Panc1 (cell line): ENCODE results near the gene ETHE1. TPM values are rescaled to one million over a fixed set of nuclear protein-coding genes. Genes with fewer than 3 reads are reported as not detected.
A peak's percentile ranks its signal among the peaks of the same experiment; 100 is the strongest.

ENCODE experiments used
- ATAC-seq: fragments of 200-7000 bp; cut with Tn5 transposase; 2 replicates; pipeline ENCODE4 v1.9.1; 2020; ENCODE audit warnings: mild to moderate bottlenecking, moderate library complexity
- BruUV-seq: library from RNA; stranded (reverse); fragments of 400-500 nt; replicated peaks from 2 replicates; lab custom pipeline; 2021; lab: Mats Ljungman, UMichigan
- CTCF ChIA-PET: fragments of 300-600 bp; sonication (Branson Sonifier 250); formaldehyde crosslinking; loops from one replicate; lab custom pipeline; 2022; ENCODE audit warnings: antibody characterized with exemption; lab: Charles Lee
- POLR2A ChIA-PET: fragments of 300-600 bp; sonication (Branson Sonifier 250); formaldehyde crosslinking; loops from one replicate; lab custom pipeline; 2022; ENCODE audit warnings: antibody characterized with exemption; lab: Charles Lee
- DNase-seq: peaks from one replicate; pipeline ENCODE4 v3.0.0-alpha.2; 2010; ENCODE audit warnings: low read depth, low spot score
- H3K27ac ChIP-seq: 2 replicates; pipeline ENCODE4 v1.5.1; 2011; ENCODE audit warnings: mild to moderate bottlenecking, low read length, inconsistent platforms
- H3K27me3 ChIP-seq: fragments of 200-500 bp; sonication (Bioruptor generic); 2 replicates; pipeline ENCODE4 v1.6.0; 2014; ENCODE audit warnings: low read length, inconsistent platforms; ENCODE audit not compliant: control insufficient read depth, insufficient read depth
- H3K36me3 ChIP-seq: fragments of 200-500 bp; sonication (Bioruptor generic); 2 replicates; pipeline ENCODE4 v1.5.1; 2014; ENCODE audit warnings: inconsistent platforms, mild to moderate bottlenecking, low read length, moderate library complexity; ENCODE audit not compliant: control insufficient read depth, insufficient read depth
- H3K4me1 ChIP-seq: 2 replicates; pipeline ENCODE4 v1.5.1; 2011; ENCODE audit warnings: inconsistent platforms, mild to moderate bottlenecking, low read length, moderate library complexity; ENCODE audit not compliant: control insufficient read depth, insufficient read depth
- H3K4me3 ChIP-seq, 2 experiments: 2 replicates each; pipeline ENCODE4 v1.5.1; 2011 to 2012; ENCODE audit warnings: low read depth in 2 of 2, low read length in 2 of 2, mild to moderate bottlenecking in 2 of 2, inconsistent platforms in 1 of 2, moderate library complexity in 1 of 2
- H3K9me3 ChIP-seq: fragments of 200-500 bp; sonication (Bioruptor generic); 2 replicates; pipeline ENCODE4 v1.5.1; 2014; ENCODE audit warnings: low read depth, mild to moderate bottlenecking, inconsistent platforms, low read length, moderate library complexity; ENCODE audit not compliant: control insufficient read depth, insufficient read depth
- POLR2AphosphoS5 ChIP-seq: IDR thresholded peaks from 2 replicates; pipeline ENCODE4 v1.6.1; 2012; ENCODE audit warnings: mild to moderate bottlenecking, low read depth, low read length, moderate library complexity
- SIN3A ChIP-seq: IDR thresholded peaks from 2 replicates; pipeline ENCODE4 v1.6.1; 2012; ENCODE audit warnings: low read depth, mild to moderate bottlenecking, low read length, moderate library complexity, borderline replicate concordance; ENCODE audit not compliant: insufficient read depth
- TCF7L2 ChIP-seq: IDR thresholded peaks from 2 replicates; pipeline ENCODE4 v1.6.1; 2011; ENCODE audit warnings: mild to moderate bottlenecking, low read depth, low read length, inconsistent platforms
- in situ Hi-C: cut with HindIII; loops from 2 replicates; pipeline ENCODE4 v1.10.0; 2016; ENCODE audit warnings: low sequenced_read_pairs, low pct_unique_long_range_greater_than_20kb
- intact Hi-C: fragments of 100-400 bp; cut with micrococcal nuclease; formaldehyde crosslinking; loops from one replicate; pipeline ENCODE4 v1.10.0; 2022; ENCODE audit not compliant: unreplicated experiment
- total RNA-seq: library from RNA; stranded (reverse); gene quantifications from one replicate; pipeline ENCODE4 v1.2.1, GENCODE V29; 2021; ENCODE audit not compliant: unreplicated experiment
- TF ChIP-seq, protein P1 (sequence below): fragments of 450-650 bp; IDR thresholded peaks from 2 replicates; pipeline ENCODE4 v1.5.1; 2017; ENCODE audit warnings: mild to moderate bottlenecking
- TF ChIP-seq, protein P2 (sequence below), 2 experiments: IDR thresholded peaks; 2 replicates each; pipeline ENCODE4 v1.6.1; 2011 to 2012; ENCODE audit warnings: low read depth in 2 of 2, control low read depth in 1 of 2, low read length in 1 of 2, mild to moderate bottlenecking in 1 of 2, moderate library complexity in 1 of 2; ENCODE audit not compliant: insufficient read depth in 1 of 2

ETHE1 gene
- total RNA-seq, 1 experiment from 2014 or later: 15.6 TPM

DNA sequence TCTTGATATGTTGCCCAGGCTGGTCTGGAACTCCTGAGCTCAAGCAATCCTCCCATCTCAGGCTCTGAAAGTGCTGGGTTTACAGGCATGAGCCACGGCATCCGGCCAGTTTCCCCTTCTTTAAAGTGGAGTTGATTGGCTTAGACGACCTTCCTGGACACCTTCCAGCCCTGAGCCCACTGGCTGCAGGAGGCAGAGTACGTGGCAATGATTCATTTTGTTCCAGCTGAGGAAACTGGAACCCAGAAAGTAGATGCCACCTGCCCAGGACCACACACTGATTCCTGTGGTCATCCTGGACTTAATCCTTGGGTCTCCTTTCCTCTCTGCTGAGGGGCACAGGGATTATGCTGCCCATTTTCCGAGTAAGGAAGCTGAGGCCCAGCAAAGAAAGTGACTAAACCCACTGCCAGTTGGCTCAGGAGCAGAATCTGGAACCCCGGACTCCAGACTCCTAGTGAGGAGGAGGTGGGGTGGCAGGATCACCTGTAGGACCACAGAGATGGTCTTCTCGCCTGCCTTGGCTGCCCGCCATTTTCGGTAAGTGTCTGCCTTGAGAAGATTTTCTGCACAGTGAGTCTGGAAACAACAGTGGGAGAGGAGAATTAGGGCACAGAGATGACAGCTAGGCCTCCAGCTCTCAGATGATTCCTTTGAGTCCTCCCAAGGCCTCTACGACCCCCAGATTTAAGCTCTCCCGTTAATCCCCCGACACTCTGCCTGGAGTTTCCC, 47.6 kb upstream of the ETHE1 start:
- no peaks in the 10 kb centered on the region for H3K9me3 ChIP-seq
- no peak for ATAC-seq
- POLR2A ChIA-PET: interaction anchor here (0.6 kb wide), 1 partner anchor 88 kb away, joined by 3 read pairs; no protein-coding TSS in a partner anchor
- peaks cover 7% of the 10 kb centered on the region; the same call in 1 of the 2 replicates for H3K36me3 ChIP-seq
- peaks cover 3% of the 10 kb centered on the region; the same call in 1 of the 2 replicates for H3K4me1 ChIP-seq
- H3K27me3 ChIP-seq: no peaks in the 10 kb centered on the region
- peak overlapping the region; percentile 74 to 99 for H3K4me3 ChIP-seq
- no TSS peak for BruUV-seq
- H3K27ac ChIP-seq: peak overlapping the region; percentile 96
- no peak for DNase-seq
- intact Hi-C loops: no loop called here
- in situ Hi-C loops: no loop called here
- TF ChIP-seq TCF7L2 (no peak), SIN3A (no peak), POLR2AphosphoS5 (no peak)
- TF ChIP-seq, protein P1, sequence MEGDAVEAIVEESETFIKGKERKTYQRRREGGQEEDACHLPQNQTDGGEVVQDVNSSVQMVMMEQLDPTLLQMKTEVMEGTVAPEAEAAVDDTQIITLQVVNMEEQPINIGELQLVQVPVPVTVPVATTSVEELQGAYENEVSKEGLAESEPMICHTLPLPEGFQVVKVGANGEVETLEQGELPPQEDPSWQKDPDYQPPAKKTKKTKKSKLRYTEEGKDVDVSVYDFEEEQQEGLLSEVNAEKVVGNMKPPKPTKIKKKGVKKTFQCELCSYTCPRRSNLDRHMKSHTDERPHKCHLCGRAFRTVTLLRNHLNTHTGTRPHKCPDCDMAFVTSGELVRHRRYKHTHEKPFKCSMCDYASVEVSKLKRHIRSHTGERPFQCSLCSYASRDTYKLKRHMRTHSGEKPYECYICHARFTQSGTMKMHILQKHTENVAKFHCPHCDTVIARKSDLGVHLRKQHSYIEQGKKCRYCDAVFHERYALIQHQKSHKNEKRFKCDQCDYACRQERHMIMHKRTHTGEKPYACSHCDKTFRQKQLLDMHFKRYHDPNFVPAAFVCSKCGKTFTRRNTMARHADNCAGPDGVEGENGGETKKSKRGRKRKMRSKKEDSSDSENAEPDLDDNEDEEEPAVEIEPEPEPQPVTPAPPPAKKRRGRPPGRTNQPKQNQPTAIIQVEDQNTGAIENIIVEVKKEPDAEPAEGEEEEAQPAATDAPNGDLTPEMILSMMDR: no peak
- CTCF ChIA-PET: no interaction called here

DNA sequence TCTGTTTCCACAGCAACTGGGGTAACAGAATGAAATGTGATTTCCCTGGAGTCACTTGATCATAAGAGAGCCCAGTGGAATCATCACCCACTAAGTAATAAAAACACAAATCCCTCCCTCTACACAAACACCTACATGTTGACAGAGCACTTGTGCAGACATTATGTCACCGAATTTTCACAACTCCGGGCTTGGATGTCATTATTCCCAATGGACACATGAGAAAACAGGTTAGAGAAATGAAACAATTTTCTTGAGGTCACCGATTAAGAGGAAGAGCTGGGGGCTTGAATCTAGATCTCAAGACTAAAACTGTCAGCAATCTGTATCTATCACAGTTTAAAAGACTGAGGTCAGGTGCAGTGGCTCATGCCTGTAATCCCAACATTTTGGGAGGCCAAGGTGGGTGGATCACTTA, 45.2 kb upstream of the ETHE1 start:
- POLR2A ChIA-PET: no interaction called here
- no peak overlapping the region for H3K27ac ChIP-seq
- ATAC-seq (no peak), DNase-seq (no peak)
- no TSS peak for BruUV-seq
- no peaks in the 10 kb centered on the region for H3K9me3 ChIP-seq
- TF ChIP-seq, protein P1: no peak
- TF ChIP-seq TCF7L2: no peak
- TF ChIP-seq, protein P2, sequence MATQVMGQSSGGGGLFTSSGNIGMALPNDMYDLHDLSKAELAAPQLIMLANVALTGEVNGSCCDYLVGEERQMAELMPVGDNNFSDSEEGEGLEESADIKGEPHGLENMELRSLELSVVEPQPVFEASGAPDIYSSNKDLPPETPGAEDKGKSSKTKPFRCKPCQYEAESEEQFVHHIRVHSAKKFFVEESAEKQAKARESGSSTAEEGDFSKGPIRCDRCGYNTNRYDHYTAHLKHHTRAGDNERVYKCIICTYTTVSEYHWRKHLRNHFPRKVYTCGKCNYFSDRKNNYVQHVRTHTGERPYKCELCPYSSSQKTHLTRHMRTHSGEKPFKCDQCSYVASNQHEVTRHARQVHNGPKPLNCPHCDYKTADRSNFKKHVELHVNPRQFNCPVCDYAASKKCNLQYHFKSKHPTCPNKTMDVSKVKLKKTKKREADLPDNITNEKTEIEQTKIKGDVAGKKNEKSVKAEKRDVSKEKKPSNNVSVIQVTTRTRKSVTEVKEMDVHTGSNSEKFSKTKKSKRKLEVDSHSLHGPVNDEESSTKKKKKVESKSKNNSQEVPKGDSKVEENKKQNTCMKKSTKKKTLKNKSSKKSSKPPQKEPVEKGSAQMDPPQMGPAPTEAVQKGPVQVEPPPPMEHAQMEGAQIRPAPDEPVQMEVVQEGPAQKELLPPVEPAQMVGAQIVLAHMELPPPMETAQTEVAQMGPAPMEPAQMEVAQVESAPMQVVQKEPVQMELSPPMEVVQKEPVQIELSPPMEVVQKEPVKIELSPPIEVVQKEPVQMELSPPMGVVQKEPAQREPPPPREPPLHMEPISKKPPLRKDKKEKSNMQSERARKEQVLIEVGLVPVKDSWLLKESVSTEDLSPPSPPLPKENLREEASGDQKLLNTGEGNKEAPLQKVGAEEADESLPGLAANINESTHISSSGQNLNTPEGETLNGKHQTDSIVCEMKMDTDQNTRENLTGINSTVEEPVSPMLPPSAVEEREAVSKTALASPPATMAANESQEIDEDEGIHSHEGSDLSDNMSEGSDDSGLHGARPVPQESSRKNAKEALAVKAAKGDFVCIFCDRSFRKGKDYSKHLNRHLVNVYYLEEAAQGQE (IDR thresholded peaks at IDR 0.05; ENCODE audit: insufficient read depth in 1 of 2, low read depth in 2 of 2, low read length in 1 of 2): no peak
- no peak for TF ChIP-seq SIN3A
- TF ChIP-seq POLR2AphosphoS5: no peak
- peaks cover 3% of the 10 kb centered on the region; the same call in 1 of the 2 replicates for H3K4me1 ChIP-seq
- in situ Hi-C loops: no loop called here
- H3K4me3 ChIP-seq: no peak overlapping the region
- peaks cover 7% of the 10 kb centered on the region; the same call in 1 of the 2 replicates for H3K36me3 ChIP-seq
- no peaks in the 10 kb centered on the region for H3K27me3 ChIP-seq
- CTCF ChIA-PET: no interaction called here
- intact Hi-C loops: no loop called here
